ENCODE data around the gene SPC25. TPM values are rescaled to one million over a fixed set of nuclear protein-coding genes. Genes with fewer than 3 reads are reported as not detected.

The SPC25 gene
- total RNA-seq, 1 donor from 2014 or later = not detected

DNA sequence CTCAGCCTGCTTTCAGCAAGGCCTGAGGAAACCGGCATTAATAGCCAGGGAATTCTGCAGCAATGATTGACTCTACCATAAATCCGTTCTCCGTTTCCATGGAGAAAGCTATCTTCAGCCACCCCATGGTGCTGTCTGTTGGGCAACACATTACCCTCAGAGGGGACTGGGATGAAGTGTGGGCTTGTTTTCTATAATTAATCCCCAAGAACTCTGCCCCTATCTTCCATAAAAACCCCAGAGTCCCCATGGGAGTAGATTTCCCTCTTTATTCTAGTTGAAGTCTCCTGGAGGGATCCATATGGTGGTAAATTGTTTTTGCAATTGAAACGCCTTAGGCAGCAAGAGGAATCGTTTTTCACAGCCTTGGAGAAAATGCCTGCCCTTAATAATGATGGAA, 20.1 kb upstream of the SPC25 start:
- H3K27ac ChIP-seq = no peak overlapping the region
- no peak overlapping the region for H3K4me3 ChIP-seq
- H3K27me3 ChIP-seq = no peaks in the 10 kb centered on the region
- H3K4me1 ChIP-seq = no peaks in the 10 kb centered on the region
- TF ChIP-seq, protein P1, sequence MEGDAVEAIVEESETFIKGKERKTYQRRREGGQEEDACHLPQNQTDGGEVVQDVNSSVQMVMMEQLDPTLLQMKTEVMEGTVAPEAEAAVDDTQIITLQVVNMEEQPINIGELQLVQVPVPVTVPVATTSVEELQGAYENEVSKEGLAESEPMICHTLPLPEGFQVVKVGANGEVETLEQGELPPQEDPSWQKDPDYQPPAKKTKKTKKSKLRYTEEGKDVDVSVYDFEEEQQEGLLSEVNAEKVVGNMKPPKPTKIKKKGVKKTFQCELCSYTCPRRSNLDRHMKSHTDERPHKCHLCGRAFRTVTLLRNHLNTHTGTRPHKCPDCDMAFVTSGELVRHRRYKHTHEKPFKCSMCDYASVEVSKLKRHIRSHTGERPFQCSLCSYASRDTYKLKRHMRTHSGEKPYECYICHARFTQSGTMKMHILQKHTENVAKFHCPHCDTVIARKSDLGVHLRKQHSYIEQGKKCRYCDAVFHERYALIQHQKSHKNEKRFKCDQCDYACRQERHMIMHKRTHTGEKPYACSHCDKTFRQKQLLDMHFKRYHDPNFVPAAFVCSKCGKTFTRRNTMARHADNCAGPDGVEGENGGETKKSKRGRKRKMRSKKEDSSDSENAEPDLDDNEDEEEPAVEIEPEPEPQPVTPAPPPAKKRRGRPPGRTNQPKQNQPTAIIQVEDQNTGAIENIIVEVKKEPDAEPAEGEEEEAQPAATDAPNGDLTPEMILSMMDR (IDR thresholded peaks at IDR 0.05) = no peak
- DNase-seq (ENCODE audit: low spot score in 2 of 2) = no peak
- H3K9me3 ChIP-seq = no peaks in the 10 kb centered on the region
- H3K36me3 ChIP-seq = no peaks in the 10 kb centered on the region
- intact Hi-C loops (cut with DNase I) = loop anchor here (10.0 kb wide), 1 partner anchor 566 kb away; no protein-coding TSS in a partner anchor

DNA sequence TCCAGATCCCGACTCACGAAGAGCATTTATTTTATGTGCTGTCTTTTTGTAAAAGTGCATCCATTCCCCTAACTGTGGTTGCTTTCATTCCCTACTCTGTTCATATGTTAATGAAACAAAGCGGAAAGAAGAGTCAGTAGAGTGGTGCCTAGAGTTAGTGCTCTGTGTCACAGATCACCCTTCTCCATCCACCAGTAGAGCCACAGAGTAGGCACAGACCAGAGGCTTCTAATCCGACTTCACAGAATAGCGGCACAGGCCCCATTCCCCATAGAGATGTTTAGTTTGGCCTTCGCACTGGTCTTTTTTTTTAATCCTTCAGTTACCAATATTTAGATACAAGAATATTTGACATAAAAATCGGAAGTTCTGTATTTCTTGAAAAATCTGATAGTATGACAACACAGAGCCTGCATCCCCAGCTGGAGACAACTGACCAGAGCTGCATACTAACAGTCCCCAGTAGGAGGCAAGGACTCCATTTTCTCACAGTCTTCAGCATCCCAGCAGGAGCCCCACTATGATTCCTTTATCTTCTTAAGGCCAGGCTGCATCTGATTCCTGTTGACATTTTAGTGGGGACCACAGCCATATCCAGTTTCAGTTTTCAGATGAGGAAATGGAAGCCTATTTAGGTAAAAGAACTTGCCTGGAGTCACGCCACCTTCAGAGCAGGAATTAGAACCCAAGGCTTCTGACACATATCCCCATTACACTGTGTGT, 17.9 kb upstream of the SPC25 start:
- no peaks in the 10 kb centered on the region for H3K9me3 ChIP-seq
- no peaks in the 10 kb centered on the region for H3K36me3 ChIP-seq
- no peak for DNase-seq (ENCODE audit: low spot score in 2 of 2)
- TF ChIP-seq, protein P1 (IDR thresholded peaks at IDR 0.05) = no peak
- no peak overlapping the region for H3K27ac ChIP-seq
- intact Hi-C loops (cut with DNase I) = no loop called here
- no peaks in the 10 kb centered on the region for H3K4me1 ChIP-seq
- H3K27me3 ChIP-seq = no peaks in the 10 kb centered on the region
- no peak overlapping the region for H3K4me3 ChIP-seq

DNA sequence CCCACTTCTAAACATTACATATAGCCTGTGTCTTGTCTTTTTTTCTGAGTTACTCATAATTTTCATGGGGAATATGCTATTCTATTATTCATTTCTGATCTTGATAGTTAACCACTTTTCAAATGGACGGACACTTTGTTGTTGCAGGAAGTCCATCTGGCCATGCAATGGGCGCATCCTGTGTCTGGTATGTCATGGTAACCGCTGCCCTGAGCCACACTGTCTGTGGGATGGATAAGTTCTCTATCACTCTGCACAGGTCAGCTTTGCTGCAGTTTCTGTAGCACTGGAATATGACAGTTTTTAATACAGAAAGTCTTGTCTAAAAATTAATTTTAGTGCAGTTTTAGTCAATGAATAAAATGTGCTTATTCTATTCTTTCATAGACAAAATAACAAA, 14.1 kb upstream of the SPC25 start:
- H3K27me3 ChIP-seq = no peaks in the 10 kb centered on the region
- no peaks in the 10 kb centered on the region for H3K9me3 ChIP-seq
- no peak overlapping the region for H3K27ac ChIP-seq
- intact Hi-C loops (cut with DNase I) = no loop called here
- TF ChIP-seq, protein P1 (IDR thresholded peaks at IDR 0.05) = no peak
- no peak overlapping the region for H3K4me3 ChIP-seq
- DNase-seq (ENCODE audit: low spot score in 2 of 2) = no peak
- no peaks in the 10 kb centered on the region for H3K36me3 ChIP-seq
- no peaks in the 10 kb centered on the region for H3K4me1 ChIP-seq

DNA sequence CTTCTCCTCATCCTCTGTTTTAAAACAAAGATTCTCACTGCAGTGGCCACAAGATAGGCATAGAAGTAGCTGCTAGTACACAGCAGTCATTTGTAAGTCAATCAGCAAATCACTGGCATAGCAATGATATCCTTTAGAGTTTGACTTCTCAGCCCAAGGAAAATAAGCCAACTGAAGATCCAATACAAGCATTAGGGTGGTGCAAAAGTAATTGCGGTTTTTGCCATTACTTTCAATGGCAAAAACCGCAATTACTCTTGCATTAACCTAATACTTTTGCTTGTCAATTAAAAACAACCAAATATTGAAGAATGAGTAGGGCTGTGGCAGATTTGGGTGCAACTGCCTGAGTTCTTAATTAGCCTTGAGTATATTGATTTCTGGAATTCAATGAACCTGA, 13.7 kb upstream of the SPC25 start:
- no peaks in the 10 kb centered on the region for H3K9me3 ChIP-seq
- H3K27me3 ChIP-seq = no peaks in the 10 kb centered on the region
- no peak overlapping the region for H3K27ac ChIP-seq
- TF ChIP-seq, protein P1 (IDR thresholded peaks at IDR 0.05) = no peak
- H3K4me3 ChIP-seq = no peak overlapping the region
- intact Hi-C loops (cut with DNase I) = no loop called here
- H3K36me3 ChIP-seq = no peaks in the 10 kb centered on the region
- no peaks in the 10 kb centered on the region for H3K4me1 ChIP-seq
- no peak for DNase-seq (ENCODE audit: low spot score in 2 of 2)

DNA sequence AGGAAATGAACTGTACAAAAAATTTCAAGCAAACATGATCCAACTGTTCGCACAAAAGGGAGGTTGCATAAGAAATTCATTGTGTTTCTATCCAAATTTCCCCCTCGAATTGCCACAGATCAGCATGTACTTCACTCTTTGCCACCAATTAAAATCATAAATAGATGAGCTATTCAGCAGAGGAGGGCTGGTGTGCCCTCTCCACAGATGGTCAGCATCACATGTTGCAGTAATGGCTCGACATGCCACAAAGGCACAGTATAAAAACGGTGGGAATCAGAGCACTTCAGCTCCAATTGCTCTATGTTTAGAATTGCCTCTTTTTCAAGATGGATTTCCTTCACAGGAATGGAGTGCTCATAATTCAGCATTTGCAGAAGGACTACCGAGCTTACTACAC, 10.8 kb upstream of the SPC25 start, which contains the start of gene G6PC2:
Gene G6PC2 (plus strand): TSS at position 289 of the 400 bp plus-strand sequence. CDS start 41 bp downstream, at position 330.
- intact Hi-C loops (cut with DNase I) = no loop called here
- H3K4me1 ChIP-seq = no peaks in the 10 kb centered on the region
- H3K27ac ChIP-seq = no peak within 1 kb of the TSS
- H3K27me3 ChIP-seq = no peaks in the 10 kb centered on the region
- no peak for DNase-seq (ENCODE audit: low spot score in 2 of 2)
- TF ChIP-seq, protein P1 (IDR thresholded peaks at IDR 0.05) = no peak
- no peaks in the 10 kb centered on the region for H3K36me3 ChIP-seq
- H3K4me3 ChIP-seq = no peak within 1 kb of the TSS
- H3K9me3 ChIP-seq = no peaks in the 10 kb centered on the region
